HepG2 (cell line): ENCODE data around the gene A1CF. TPM values are rescaled to one million over a fixed set of nuclear protein-coding genes. Genes with fewer than 3 reads are reported as not detected.

Experiments used
- polyA plus RNA-seq, 8 experiments: library from polyadenylated mRNA; depleted of rRNA in 3 of 8; stranded (reverse) in 7 of 8; unstranded in 1 of 8; fragments of >200 nt; fragmentation: Illumina TruSeq in 4 of 8; extraction: Trizol in 4 of 8; gene quantifications; 2 replicates each; pipeline versions ENCODE4 v1.2.1 to v1.2.3, GENCODE V29; 2011 to 2016; ENCODE audit warnings: low read depth in 4 of 8, missing spikeins in 1 of 8, mixed read lengths in 1 of 8; ENCODE audit not compliant: insufficient read depth in 1 of 8
- total RNA-seq, 5 experiments: library from RNA; depleted of rRNA; stranded (reverse); fragments of >200 nt; fragmentation: Illumina TruSeq; extraction: Trizol; gene quantifications; 2 replicates each; pipeline ENCODE4 v1.2.3, GENCODE V29; 2016; ENCODE audit warnings: low read depth in 1 of 5

The A1CF gene
- total and polyA plus RNA-seq, 2 of the 13 experiments (the other 11 are each of a cell fraction or from before 2014, with no cell fraction given): 56.1 to 58.1 TPM

Other genes starting within 250 kb of the A1CF start
- gene ASAH2B, start 145.7 kb downstream of the A1CF start, total RNA-seq (2016; rRNA removed; fragmentation: Illumina TruSeq; extraction: Trizol): 4.2 and 7.8 TPM in 2 replicates
- gene ASAH2B, start 145.7 kb downstream of the A1CF start, polyA plus RNA-seq (2011; rRNA removed): 3.8 and 4.6 TPM in 2 replicates
- gene PRKG1, start 188.9 kb upstream of the A1CF start, total RNA-seq (2016; rRNA removed; fragmentation: Illumina TruSeq; extraction: Trizol): not detected in 2 replicates
- 0.01 TPM in 1 of 2 replicates, not detected in the other for gene PRKG1, start 188.9 kb upstream of the A1CF start, polyA plus RNA-seq (2011; rRNA removed)